Measurements from ENCODE around the gene ATL3.

- TF ChIP-seq, protein P1, sequence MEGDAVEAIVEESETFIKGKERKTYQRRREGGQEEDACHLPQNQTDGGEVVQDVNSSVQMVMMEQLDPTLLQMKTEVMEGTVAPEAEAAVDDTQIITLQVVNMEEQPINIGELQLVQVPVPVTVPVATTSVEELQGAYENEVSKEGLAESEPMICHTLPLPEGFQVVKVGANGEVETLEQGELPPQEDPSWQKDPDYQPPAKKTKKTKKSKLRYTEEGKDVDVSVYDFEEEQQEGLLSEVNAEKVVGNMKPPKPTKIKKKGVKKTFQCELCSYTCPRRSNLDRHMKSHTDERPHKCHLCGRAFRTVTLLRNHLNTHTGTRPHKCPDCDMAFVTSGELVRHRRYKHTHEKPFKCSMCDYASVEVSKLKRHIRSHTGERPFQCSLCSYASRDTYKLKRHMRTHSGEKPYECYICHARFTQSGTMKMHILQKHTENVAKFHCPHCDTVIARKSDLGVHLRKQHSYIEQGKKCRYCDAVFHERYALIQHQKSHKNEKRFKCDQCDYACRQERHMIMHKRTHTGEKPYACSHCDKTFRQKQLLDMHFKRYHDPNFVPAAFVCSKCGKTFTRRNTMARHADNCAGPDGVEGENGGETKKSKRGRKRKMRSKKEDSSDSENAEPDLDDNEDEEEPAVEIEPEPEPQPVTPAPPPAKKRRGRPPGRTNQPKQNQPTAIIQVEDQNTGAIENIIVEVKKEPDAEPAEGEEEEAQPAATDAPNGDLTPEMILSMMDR (IDR thresholded peaks at IDR 0.05), result no peak
- no peak for TF ChIP-seq POLR2AphosphoS5 (IDR thresholded peaks at IDR 0.05; ENCODE audit: insufficient read depth in 1 of 2, low read depth in 1 of 2)
- no peak for TF ChIP-seq POLR2A (IDR thresholded peaks at IDR 0.05)
These were observed 44.9 kb upstream of the ATL3 start for GRCh38 chr11:63716046-63716445.
